NCI-H226 (cell line): ENCODE data around the gene ADAMTS10.

Experiments used
- DNase-seq: peaks from one replicate; pipeline ENCODE4 v3.0.0-alpha.2; 2015

Gene ADAMTS10

GRCh38 chr19:8610041-8610935 lies at the start of gene ADAMTS10:
TSS of gene ADAMTS10 (minus strand) at chr19:8610715. CDS start at chr19:8605710, 5,005 bp downstream.
- DNase-seq: peak; percentile 33

GRCh38 chr19:8659905-8660304 lies 49.4 kb upstream of the ADAMTS10 start:
- no peak for DNase-seq

- DNase-seq: no peak
Measured at GRCh38 chr19:8657869-8658268, 47.4 kb upstream of the ADAMTS10 start.

GRCh38 chr19:8655340-8655709 lies 44.8 kb upstream of the ADAMTS10 start:
- DNase-seq: no peak

- DNase-seq: no peak
Measured at GRCh38 chr19:8654591-8655339, 44.2 kb upstream of the ADAMTS10 start.

DNA sequence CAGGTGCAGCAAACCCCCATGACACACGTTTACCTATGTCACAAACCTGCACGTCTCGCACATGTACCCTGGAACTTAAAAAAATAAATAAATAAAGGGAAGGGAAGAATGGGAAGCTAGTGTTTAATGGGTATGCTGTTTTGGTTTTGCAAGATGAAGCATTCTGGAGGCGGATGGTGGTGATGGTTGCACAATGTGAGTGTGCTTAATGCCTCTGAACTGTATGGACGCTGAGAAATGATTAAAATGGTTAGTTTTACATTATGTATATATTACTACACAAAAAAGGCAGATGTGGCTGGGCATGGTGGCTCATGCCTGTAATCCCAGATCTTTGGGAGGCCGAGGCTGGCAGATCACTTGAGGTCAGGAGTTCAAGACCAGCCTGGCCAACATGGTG lies 37.7 kb upstream of the ADAMTS10 start:
- no peak for DNase-seq

- DNase-seq: no peak
Measured at GRCh38 chr19:8643860-8644653, 33.5 kb upstream of the ADAMTS10 start.

GRCh38 chr19:8642561-8642960 lies 32.0 kb upstream of the ADAMTS10 start:
- no peak for DNase-seq

- DNase-seq: peak; percentile 49
Measured at GRCh38 chr19:8641908-8642547, 31.5 kb upstream of the ADAMTS10 start.

DNA sequence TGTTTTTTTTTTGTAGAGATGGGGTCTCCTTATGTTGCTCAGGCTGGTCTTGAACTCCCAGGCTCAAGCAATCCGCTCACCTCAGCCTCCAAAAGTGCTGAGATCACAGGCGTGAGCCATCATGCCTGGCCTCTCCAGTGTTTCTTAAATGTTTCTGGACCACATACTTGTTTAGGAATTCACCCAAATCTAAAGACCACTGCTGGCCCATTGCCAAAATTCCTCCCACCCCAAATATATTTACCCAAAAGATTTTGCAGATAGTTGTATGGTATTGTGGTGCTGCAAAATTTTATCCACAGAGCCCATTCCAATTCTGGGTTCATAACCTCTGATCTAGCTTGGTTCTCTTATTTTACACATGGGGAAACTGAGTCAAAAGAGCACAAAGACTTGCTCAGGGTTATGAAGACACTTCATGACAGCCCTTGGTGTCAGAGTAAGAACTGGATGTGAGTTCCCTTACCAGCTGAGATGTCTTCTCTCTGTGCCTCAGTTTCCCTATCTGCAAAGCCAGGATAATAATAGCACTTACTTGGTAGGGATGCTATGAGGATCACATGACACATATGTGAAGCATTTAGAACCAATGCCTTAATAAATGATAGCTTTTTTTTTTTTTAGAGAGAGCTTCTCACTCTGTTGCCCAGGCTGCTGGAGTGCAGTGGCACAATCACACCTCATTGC lies 30.8 kb upstream of the ADAMTS10 start:
- no peak for DNase-seq

GRCh38 chr19:8640402-8641004 lies 30.0 kb upstream of the ADAMTS10 start:
- no peak for DNase-seq

DNA sequence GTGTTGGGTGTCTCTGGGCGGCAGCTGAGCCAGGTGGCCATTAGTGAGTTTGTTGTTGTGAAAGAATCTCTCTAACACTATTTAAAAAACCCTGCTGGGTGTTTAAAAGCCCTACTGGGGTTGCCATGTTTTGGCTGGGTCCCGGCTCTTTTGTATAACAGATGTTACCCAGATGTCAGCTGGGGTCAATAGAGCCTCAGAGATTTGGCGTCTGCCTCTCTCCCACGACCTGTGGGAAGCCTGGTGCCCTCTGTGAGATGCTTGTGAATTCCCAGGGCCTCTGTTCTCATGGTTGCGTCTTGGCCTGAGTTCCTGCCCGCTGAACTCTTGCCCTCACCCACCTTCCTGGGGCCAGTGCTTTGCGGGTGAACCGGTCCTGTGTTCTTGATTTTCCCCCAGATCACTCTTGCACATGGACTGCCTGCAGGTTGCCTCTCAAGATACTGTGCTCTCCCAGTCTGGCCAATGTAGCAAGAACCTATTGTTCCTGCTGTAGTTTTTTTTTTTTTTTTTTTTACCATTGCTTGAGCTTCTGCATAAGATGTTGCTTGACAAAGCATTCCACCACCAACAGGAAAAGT lies 29.4 kb upstream of the ADAMTS10 start:
- no peak for DNase-seq

- peak; percentile 85 for DNase-seq
Measured at GRCh38 chr19:8638078-8638619, 27.6 kb upstream of the ADAMTS10 start.

- DNase-seq: peak; percentile 60
Measured at GRCh38 chr19:8637070-8637469, 26.6 kb upstream of the ADAMTS10 start.

GRCh38 chr19:8635422-8635821 lies 24.9 kb upstream of the ADAMTS10 start:
- DNase-seq: no peak

DNA sequence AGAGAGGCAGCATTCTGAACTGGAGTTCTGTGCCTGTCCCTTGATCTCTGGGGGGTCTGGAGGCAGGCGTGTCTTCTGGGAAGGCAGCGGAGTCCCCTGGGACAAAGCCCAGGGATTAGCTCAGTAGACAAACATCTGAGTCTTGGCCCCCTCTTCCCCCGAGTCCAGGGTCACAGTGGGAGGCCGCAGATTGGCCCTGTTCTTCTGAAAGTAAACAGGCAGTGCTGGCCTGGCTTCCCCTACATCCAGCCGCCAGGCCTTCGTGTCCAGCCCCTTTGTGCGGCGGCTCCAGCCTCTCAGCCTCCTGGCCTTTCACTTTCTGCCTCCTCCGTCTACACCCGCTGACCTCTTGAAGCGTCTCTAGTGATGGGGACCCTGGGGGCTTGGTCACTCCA lies 20.9 kb upstream of the ADAMTS10 start:
- no peak for DNase-seq

GRCh38 chr19:8630796-8631424 lies 20.4 kb upstream of the ADAMTS10 start:
- no peak for DNase-seq

GRCh38 chr19:8629996-8630683 lies 19.6 kb upstream of the ADAMTS10 start, which contains the start of gene NFILZ:
TSS of gene NFILZ (plus strand) at chr19:8630633. CDS start at chr19:8676766, 46,133 bp downstream.
- DNase-seq: no peak

GRCh38 chr19:8629184-8629583 lies 18.7 kb upstream of the ADAMTS10 start:
- DNase-seq: no peak

DNA sequence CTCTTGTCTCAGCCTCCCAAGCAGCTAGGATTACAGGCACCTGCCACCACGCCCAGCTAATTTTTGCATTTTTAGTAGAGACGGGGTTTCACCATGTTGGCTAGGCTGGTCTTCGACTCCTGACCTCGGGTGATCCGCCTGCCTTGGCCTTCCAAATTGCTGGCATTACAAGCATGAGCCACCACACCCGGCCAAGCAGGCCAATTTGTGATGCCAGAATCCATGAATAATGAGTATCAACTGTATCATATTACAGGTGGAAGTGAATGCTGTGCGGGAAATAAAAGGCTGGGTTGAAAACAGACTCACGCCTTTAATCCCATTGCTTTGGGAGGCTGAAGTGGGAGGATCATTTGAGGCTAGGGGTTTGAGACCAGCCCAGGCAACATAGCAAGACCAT lies 16.3 kb upstream of the ADAMTS10 start:
- DNase-seq: no peak
